ENCODE data around the gene RAB7A. TPM values are rescaled to one million over a fixed set of nuclear protein-coding genes. Genes with fewer than 3 reads are reported as not detected.

Gene RAB7A
- total and polyA plus RNA-seq, 2 donors (not counting 1 experiment from before 2014, with no cell fraction given): 54.2 to 415 TPM

- peaks cover 2% of the 10 kb centered on the region for H3K4me1 ChIP-seq (ENCODE audit: control insufficient read depth, extremely low read depth, insufficient read depth, low read length)
- no peaks in the 10 kb centered on the region for H3K36me3 ChIP-seq (ENCODE audit: control insufficient read depth, insufficient read depth, low read length)
- H3K4me2 ChIP-seq (ENCODE audit: extremely low read depth, insufficient read depth, low read length): no peak overlapping the region
- H3K27ac ChIP-seq (ENCODE audit: insufficient read depth, low read length): no peak overlapping the region
- no peak for DNase-seq (ENCODE audit: low read depth in 2 of 2)
- TF ChIP-seq EZH2 (IDR thresholded peaks at IDR 0.05; ENCODE audit: low read length, missing control alignments) (no peak), CTCF (conservative IDR thresholded peaks at IDR 0.05 in 1 of 2, IDR thresholded peaks at IDR 0.05 in 1 of 2; ENCODE audit: low read depth in 1 of 2, low read length in 2 of 2) (no peak)
- no peak overlapping the region for H3K9ac ChIP-seq (ENCODE audit: insufficient read depth, low read length)
- no peaks in the 10 kb centered on the region for H3K9me3 ChIP-seq (ENCODE audit: control insufficient read depth, insufficient read depth, low read depth, low read length)
- H2AFZ ChIP-seq (ENCODE audit: low read length): no peak overlapping the region
- no peaks in the 10 kb centered on the region for H3K27me3 ChIP-seq (ENCODE audit: control insufficient read depth, insufficient read depth, low read length)
- no peaks in the 10 kb centered on the region for H4K20me1 ChIP-seq (ENCODE audit: control insufficient read depth, extremely low read depth, insufficient read depth, low read length)
- no peak overlapping the region for H3K4me3 ChIP-seq (replicated peaks in 1 of 4; ENCODE audit: control extremely low read depth in 1 of 4, insufficient read depth in 1 of 4, low read depth in 3 of 4, low read length in 4 of 4)
- no peaks in the 10 kb centered on the region for H3K79me2 ChIP-seq (ENCODE audit: control insufficient read depth, insufficient read depth, low read length)
Measured at GRCh38 chr3:128841926-128842920, 116.2 kb downstream of the RAB7A start.

- H3K36me3 ChIP-seq (ENCODE audit: control insufficient read depth, insufficient read depth, low read length): no peaks in the 10 kb centered on the region
- no peak overlapping the region for H3K27ac ChIP-seq (ENCODE audit: insufficient read depth, low read length)
- H4K20me1 ChIP-seq (ENCODE audit: control insufficient read depth, extremely low read depth, insufficient read depth, low read length): no peaks in the 10 kb centered on the region
- H3K79me2 ChIP-seq (ENCODE audit: control insufficient read depth, insufficient read depth, low read length): no peaks in the 10 kb centered on the region
- no peak for DNase-seq (ENCODE audit: low read depth in 2 of 2)
- H3K9ac ChIP-seq (ENCODE audit: insufficient read depth, low read length): no peak overlapping the region
- H3K9me3 ChIP-seq (ENCODE audit: control insufficient read depth, insufficient read depth, low read depth, low read length): no peaks in the 10 kb centered on the region
- no peak overlapping the region for H2AFZ ChIP-seq (ENCODE audit: low read length)
- TF ChIP-seq CTCF (conservative IDR thresholded peaks at IDR 0.05 in 1 of 2, IDR thresholded peaks at IDR 0.05 in 1 of 2; ENCODE audit: low read depth in 1 of 2, low read length in 2 of 2): no peak
- TF ChIP-seq EZH2 (IDR thresholded peaks at IDR 0.05; ENCODE audit: low read length, missing control alignments): no peak
- H3K4me2 ChIP-seq (ENCODE audit: extremely low read depth, insufficient read depth, low read length): no peak overlapping the region
- peaks cover 2% of the 10 kb centered on the region for H3K4me1 ChIP-seq (ENCODE audit: control insufficient read depth, extremely low read depth, insufficient read depth, low read length)
- no peaks in the 10 kb centered on the region for H3K27me3 ChIP-seq (ENCODE audit: control insufficient read depth, insufficient read depth, low read length)
- no peak overlapping the region for H3K4me3 ChIP-seq (replicated peaks in 1 of 4; ENCODE audit: control extremely low read depth in 1 of 4, insufficient read depth in 1 of 4, low read depth in 3 of 4, low read length in 4 of 4)
Measured at GRCh38 chr3:128844502-128844901, 118.5 kb downstream of the RAB7A start.

- no peak for DNase-seq (ENCODE audit: low read depth in 2 of 2)
- no peak overlapping the region for H3K9ac ChIP-seq (ENCODE audit: insufficient read depth, low read length)
- no peak for TF ChIP-seq EZH2 (IDR thresholded peaks at IDR 0.05; ENCODE audit: low read length, missing control alignments)
- peak in 1 of 2 donors; percentile 19 for TF ChIP-seq CTCF (conservative IDR thresholded peaks at IDR 0.05 in 1 of 2, IDR thresholded peaks at IDR 0.05 in 1 of 2; ENCODE audit: low read depth in 1 of 2, low read length in 2 of 2)
Measured at GRCh38 chr3:128845119-128845777, 119.3 kb downstream of the RAB7A start.

More at GRCh38 chr3:128845119-128845777, 119.3 kb downstream of the RAB7A start:
- H3K27ac ChIP-seq (ENCODE audit: insufficient read depth, low read length): no peak overlapping the region
- H3K79me2 ChIP-seq (ENCODE audit: control insufficient read depth, insufficient read depth, low read length): no peaks in the 10 kb centered on the region
- H3K36me3 ChIP-seq (ENCODE audit: control insufficient read depth, insufficient read depth, low read length): no peaks in the 10 kb centered on the region
- no peaks in the 10 kb centered on the region for H3K27me3 ChIP-seq (ENCODE audit: control insufficient read depth, insufficient read depth, low read length)
- H2AFZ ChIP-seq (ENCODE audit: low read length): peak overlapping the region; percentile 10
- H3K9me3 ChIP-seq (ENCODE audit: control insufficient read depth, insufficient read depth, low read depth, low read length): no peaks in the 10 kb centered on the region
- peaks cover 2% of the 10 kb centered on the region for H3K4me1 ChIP-seq (ENCODE audit: control insufficient read depth, extremely low read depth, insufficient read depth, low read length)
- no peaks in the 10 kb centered on the region for H4K20me1 ChIP-seq (ENCODE audit: control insufficient read depth, extremely low read depth, insufficient read depth, low read length)
- H3K4me2 ChIP-seq (ENCODE audit: extremely low read depth, insufficient read depth, low read length): peak overlapping the region; percentile 77
- H3K4me3 ChIP-seq (replicated peaks in 1 of 4; ENCODE audit: control extremely low read depth in 1 of 4, insufficient read depth in 1 of 4, low read depth in 3 of 4, low read length in 4 of 4): peak overlapping the region; percentile 2 to 50 (median 32)

Data from fibroblast of lung (primary cell).